OCI-LY3 (cell line): ENCODE measurements around the gene JPT2.

Source experiments
- EZH2phosphoT487 ChIP-seq: fragments of 200-600 bp; shearing (Covaris generic); IDR thresholded peaks from 2 replicates; pipeline ENCODE4 v1.6.1; 2018; ENCODE audit warnings: antibody characterized with exemption, mixed run types, low read depth
- TF ChIP-seq, protein P1 (sequence below): fragments of 200-600, 300-600 bp; sonication (generic); IDR thresholded peaks from 2 replicates; pipeline ENCODE4 v1.5.1; 2014; ENCODE audit warnings: antibody characterized with exemption, low read length, low read depth

DNA sequence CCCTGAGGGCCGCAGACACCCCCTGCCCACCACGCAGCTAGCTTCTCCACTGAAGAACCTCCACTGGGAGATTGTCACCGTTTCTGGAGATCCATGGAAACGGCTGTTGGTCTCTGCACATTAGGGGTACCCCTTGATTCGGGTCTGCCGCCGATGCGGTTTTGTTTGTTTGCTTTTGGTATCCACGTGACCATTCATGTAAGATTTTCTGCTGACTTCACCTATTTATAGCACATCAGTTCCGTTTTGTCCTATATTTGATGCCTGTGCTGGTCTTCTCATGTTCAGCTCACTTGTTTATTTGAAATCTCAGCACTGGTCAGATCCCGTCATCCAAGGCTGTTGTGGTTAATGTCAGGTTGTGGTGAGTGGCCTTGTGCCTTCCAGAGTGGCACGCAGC lies 44.8 kb upstream of the JPT2 start:
- TF ChIP-seq, protein P1, sequence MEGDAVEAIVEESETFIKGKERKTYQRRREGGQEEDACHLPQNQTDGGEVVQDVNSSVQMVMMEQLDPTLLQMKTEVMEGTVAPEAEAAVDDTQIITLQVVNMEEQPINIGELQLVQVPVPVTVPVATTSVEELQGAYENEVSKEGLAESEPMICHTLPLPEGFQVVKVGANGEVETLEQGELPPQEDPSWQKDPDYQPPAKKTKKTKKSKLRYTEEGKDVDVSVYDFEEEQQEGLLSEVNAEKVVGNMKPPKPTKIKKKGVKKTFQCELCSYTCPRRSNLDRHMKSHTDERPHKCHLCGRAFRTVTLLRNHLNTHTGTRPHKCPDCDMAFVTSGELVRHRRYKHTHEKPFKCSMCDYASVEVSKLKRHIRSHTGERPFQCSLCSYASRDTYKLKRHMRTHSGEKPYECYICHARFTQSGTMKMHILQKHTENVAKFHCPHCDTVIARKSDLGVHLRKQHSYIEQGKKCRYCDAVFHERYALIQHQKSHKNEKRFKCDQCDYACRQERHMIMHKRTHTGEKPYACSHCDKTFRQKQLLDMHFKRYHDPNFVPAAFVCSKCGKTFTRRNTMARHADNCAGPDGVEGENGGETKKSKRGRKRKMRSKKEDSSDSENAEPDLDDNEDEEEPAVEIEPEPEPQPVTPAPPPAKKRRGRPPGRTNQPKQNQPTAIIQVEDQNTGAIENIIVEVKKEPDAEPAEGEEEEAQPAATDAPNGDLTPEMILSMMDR, result no peak
- no peak for TF ChIP-seq EZH2phosphoT487
